Left ventricle myocardium inferior (tissue), 1 donor: Measurements from ENCODE around the gene IL12RB1. TPM values are rescaled to one million over a fixed set of nuclear protein-coding genes. Genes with fewer than 3 reads are reported as not detected.

Source experiments
- DNase-seq: peaks from one replicate; pipeline ENCODE4 v3.0.0-alpha.2; 2020
- H3K27ac ChIP-seq: fragments of 200-600 bp; replicated peaks from 2 replicates; pipeline ENCODE4 v1.8.0; 2021
- H3K27me3 ChIP-seq: fragments of 200-600 bp; 2 replicates; pipeline ENCODE4 v1.8.0; 2021; ENCODE audit warnings: low read depth
- H3K36me3 ChIP-seq: fragments of 200-600 bp; 2 replicates; pipeline ENCODE4 v1.8.0; 2021
- H3K4me1 ChIP-seq: fragments of 200-600 bp; 2 replicates; pipeline ENCODE4 v1.8.0; 2021
- H3K4me3 ChIP-seq: fragments of 200-600 bp; 2 replicates; pipeline ENCODE4 v1.8.0; 2021; ENCODE audit warnings: mild to moderate bottlenecking, moderate library complexity
- H3K9me3 ChIP-seq: fragments of 200-600 bp; replicated peaks from 2 replicates; pipeline ENCODE4 v1.8.0; 2021
- CTCF ChIP-seq: fragments of 200-600 bp; IDR thresholded peaks from 2 replicates; pipeline ENCODE4 v1.8.0; 2021; ENCODE audit warnings: antibody characterized with exemption, mild to moderate bottlenecking, borderline replicate concordance
- intact Hi-C: fragments of 100-400 bp; cut with micrococcal nuclease; formaldehyde crosslinking; loops from one replicate; pipeline ENCODE4 v1.11.0; 2022
- total RNA-seq: library from RNA; stranded (reverse); fragmentation: NEBNext Ultra II Directional; extraction: Animal tissue kit (Norgen Biotek cat#: 25700); gene quantifications from one replicate; pipeline ENCODE4 v1.2.1, GENCODE V29; 2021
- donor health status: DM: no; HTN: yes; CAD: no; lungs with severe emphysema.

IL12RB1 gene
- total RNA-seq, 1 donor from 2014 or later = 0.44 TPM

GRCh38 chr19:18098891-18099622, 12.3 kb upstream of the IL12RB1 start:
- Histone ChIP-seq H3K27ac (no peak overlapping the region), H3K27me3 (peaks cover 88% of the 10 kb centered on the region), H3K9me3 (no peaks in the 10 kb centered on the region), H3K4me3 (no peak overlapping the region), H3K36me3 (no peaks in the 10 kb centered on the region), H3K4me1 (peaks cover 17% of the 10 kb centered on the region)
- TF ChIP-seq CTCF = no peak
- intact Hi-C loops = no loop called here
- no peak for DNase-seq

- Histone ChIP-seq H3K4me3 (peak overlapping the region; percentile 62), H3K4me1 (peaks cover 17% of the 10 kb centered on the region), H3K9me3 (no peaks in the 10 kb centered on the region), H3K27me3 (peaks cover 88% of the 10 kb centered on the region), H3K27ac (no peak overlapping the region), H3K36me3 (no peaks in the 10 kb centered on the region)
- DNase-seq = no peak
- intact Hi-C loops = no loop called here
- TF ChIP-seq CTCF = no peak
Observed at GRCh38 chr19:18097993-18098890, 11.5 kb upstream of the IL12RB1 start.

- Histone ChIP-seq H3K27me3 (peaks cover 82% of the 10 kb centered on the region), H3K27ac (no peak within 1 kb of the TSS), H3K9me3 (no peaks in the 10 kb centered on the region), H3K4me3 (peak within 1 kb of the TSS; percentile 62), H3K36me3 (no peaks in the 10 kb centered on the region), H3K4me1 (peaks cover 17% of the 10 kb centered on the region)
- no peak for TF ChIP-seq CTCF
- intact Hi-C loops = no loop called here
- DNase-seq = peak; percentile 79
Observed at GRCh38 chr19:18097217-18097992, 10.7 kb upstream of the IL12RB1 start, which contains the start of gene MAST3. Gene MAST3 (plus strand): TSS chr19:18097778. CDS start chr19:18097793, 15 bp downstream.

GRCh38 chr19:18096258-18096657, 9.5 kb upstream of the IL12RB1 start:
- no peak for TF ChIP-seq CTCF
- Histone ChIP-seq H3K36me3 (no peaks in the 10 kb centered on the region), H3K9me3 (no peaks in the 10 kb centered on the region), H3K4me1 (peaks cover 17% of the 10 kb centered on the region), H3K27ac (no peak overlapping the region), H3K4me3 (no peak overlapping the region), H3K27me3 (peaks cover 80% of the 10 kb centered on the region)
- intact Hi-C loops = no loop called here
- DNase-seq = no peak
